ENCODE results near the gene CELSR1.
A peak's percentile ranks its signal among the peaks of the same experiment; 100 is the strongest.

The CELSR1 gene

GRCh38 chr22:46537225-46537945 lies at the start of gene CELSR1:
TSS of gene CELSR1 (minus strand) at chr22:46537620. CDS start at chr22:46537170, 450 bp downstream.
- DNase-seq = peak; percentile 14

GRCh38 chr22:46587061-46587460 lies 49.6 kb upstream of the CELSR1 start:
- DNase-seq = no peak

- no peak for DNase-seq
These were observed 49.2 kb upstream of the CELSR1 start for GRCh38 chr22:46586531-46587011.

- no peak for DNase-seq
These were observed 48.7 kb upstream of the CELSR1 start for GRCh38 chr22:46586123-46586519.

GRCh38 chr22:46585340-46586122 lies 48.1 kb upstream of the CELSR1 start:
- DNase-seq = no peak

GRCh38 chr22:46584081-46584921 lies 46.9 kb upstream of the CELSR1 start:
- no peak for DNase-seq

- DNase-seq = no peak
These were observed 46.2 kb upstream of the CELSR1 start for GRCh38 chr22:46583571-46583970.

GRCh38 chr22:46582281-46582933 lies 45.0 kb upstream of the CELSR1 start:
- DNase-seq = no peak

GRCh38 chr22:46581538-46582244 lies 44.3 kb upstream of the CELSR1 start:
- peak; percentile 53 for DNase-seq

- no peak for DNase-seq
These were observed 43.6 kb upstream of the CELSR1 start for GRCh38 chr22:46580940-46581537.

- peak; percentile 55 for DNase-seq
These were observed 42.5 kb upstream of the CELSR1 start for GRCh38 chr22:46579751-46580449.

- DNase-seq = peak; percentile 57
These were observed 41.6 kb upstream of the CELSR1 start for GRCh38 chr22:46578824-46579561.

- peak; percentile 49 for DNase-seq
These were observed 40.9 kb upstream of the CELSR1 start for GRCh38 chr22:46578251-46578823.

GRCh38 chr22:46577368-46578249 lies 40.2 kb upstream of the CELSR1 start:
- DNase-seq = peak; percentile 50

- peak; percentile 76 for DNase-seq
These were observed 39.3 kb upstream of the CELSR1 start for GRCh38 chr22:46576556-46577367.

- DNase-seq = peak; percentile 52
These were observed 38.6 kb upstream of the CELSR1 start for GRCh38 chr22:46575911-46576555.

All from hematopoietic multipotent progenitor cell treated with erythropoietin and hydrocortisone succinate and interleukin-3 and kit ligand, for 6 days (in vitro differentiated cells).